ENCODE data around the gene CDKN2C.

DNA sequence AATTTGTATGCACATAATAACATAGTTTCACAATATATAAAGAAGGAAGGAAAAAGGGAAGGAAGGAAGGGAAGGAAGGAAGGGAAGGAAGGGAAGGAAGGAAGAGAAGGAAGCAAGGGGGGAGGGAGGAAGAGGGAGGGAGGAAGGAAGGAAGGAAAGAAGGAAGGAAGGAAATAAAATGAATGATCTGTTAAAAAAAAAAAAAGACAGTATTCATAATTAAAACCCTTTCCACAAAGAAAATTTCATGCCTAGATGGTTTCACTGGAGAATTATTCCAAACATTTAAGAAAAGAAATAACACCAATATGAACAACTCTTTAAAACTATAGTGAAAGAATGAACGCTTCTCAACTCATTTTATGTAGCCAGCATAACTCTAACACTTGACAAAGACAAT is 44.8 kb downstream of the CDKN2C start:
- TF ChIP-seq ARNT (IDR thresholded peaks at IDR 0.05) (no peak), ZNF384 (IDR thresholded peaks at IDR 0.05) (no peak), BHLHE40 (IDR thresholded peaks at IDR 0.05; ENCODE audit: borderline replicate concordance) (no peak), SP1 (IDR thresholded peaks at IDR 0.05) (no peak), NFRKB (IDR thresholded peaks at IDR 0.05) (no peak)
- TF ChIP-seq, protein P1, sequence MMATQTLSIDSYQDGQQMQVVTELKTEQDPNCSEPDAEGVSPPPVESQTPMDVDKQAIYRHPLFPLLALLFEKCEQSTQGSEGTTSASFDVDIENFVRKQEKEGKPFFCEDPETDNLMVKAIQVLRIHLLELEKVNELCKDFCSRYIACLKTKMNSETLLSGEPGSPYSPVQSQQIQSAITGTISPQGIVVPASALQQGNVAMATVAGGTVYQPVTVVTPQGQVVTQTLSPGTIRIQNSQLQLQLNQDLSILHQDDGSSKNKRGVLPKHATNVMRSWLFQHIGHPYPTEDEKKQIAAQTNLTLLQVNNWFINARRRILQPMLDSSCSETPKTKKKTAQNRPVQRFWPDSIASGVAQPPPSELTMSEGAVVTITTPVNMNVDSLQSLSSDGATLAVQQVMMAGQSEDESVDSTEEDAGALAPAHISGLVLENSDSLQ (IDR thresholded peaks at IDR 0.05) = no peak
